CD4-positive, alpha-beta T cell treated with Interleukin-12 subunit alpha and Interleukin-12 subunit beta, for 1 hour (primary cell): ENCODE results near the gene RILPL2.
"Not testable (repeated sequence)": the region's sequence is repeated elsewhere in the genome, so short reads cannot be mapped to it uniquely, and the experiment has no call there.

ENCODE experiments used
- DNase-seq: peaks from one replicate; pipeline ENCODE4 v3.0.0-alpha.2; 2020

Gene RILPL2

GRCh38 chr12:123379391-123379790, 57.1 kb downstream of the RILPL2 start:
- DNase-seq = no peak

GRCh38 chr12:123372415-123372814, 64.1 kb downstream of the RILPL2 start:
- not testable (repeated sequence) for DNase-seq

- not testable (repeated sequence) for DNase-seq
These were observed 64.7 kb downstream of the RILPL2 start for GRCh38 chr12:123371667-123372368.

- DNase-seq = no peak
These were observed 67.3 kb downstream of the RILPL2 start for GRCh38 chr12:123369229-123369628.

- DNase-seq = not testable (repeated sequence)
These were observed 68.1 kb downstream of the RILPL2 start for GRCh38 chr12:123368431-123368830.

- no peak for DNase-seq
These were observed 69.0 kb downstream of the RILPL2 start for GRCh38 chr12:123367511-123367910.
